Keratinocyte (primary cell): ENCODE data around the gene YLPM1. TPM values are rescaled to one million over a fixed set of nuclear protein-coding genes. Genes with fewer than 3 reads are reported as not detected.

Source experiments
- DNase-seq: peaks from one replicate; pipeline ENCODE4 v3.0.0-alpha.2; 2011; ENCODE audit warnings: low read depth, missing footprints, low spot score
- FAIRE-seq: peaks from 2 replicates; lab custom pipeline; 2011; peaks lifted over from hg19 to GRCh38; lab: Jason Lieb, UNC
- H2AFZ ChIP-seq: 2 replicates; pipeline ENCODE4 v1.6.0; 2012; ENCODE audit warnings: low read length, control low read depth, inconsistent platforms; ENCODE audit not compliant: control insufficient read depth
- H3K27ac ChIP-seq: 2 replicates; pipeline ENCODE4 v1.5.1; 2011; ENCODE audit warnings: low read length; ENCODE audit not compliant: control insufficient read depth, insufficient read depth
- H3K27me3 ChIP-seq: 3 replicates; pipeline ENCODE4 v1.6.0; 2011; ENCODE audit warnings: low read length; ENCODE audit not compliant: control insufficient read depth, insufficient read depth; ENCODE audit errors: extremely low read depth
- H3K36me3 ChIP-seq, 2 experiments: 2 replicates in 1 of 2; 3 replicates in 1 of 2; pipeline ENCODE4 v1.5.1; 2011; ENCODE audit warnings: low read length in 2 of 2, mild to moderate bottlenecking in 1 of 2; ENCODE audit not compliant: control insufficient read depth in 2 of 2, insufficient read depth in 2 of 2; ENCODE audit errors: extremely low read depth in 1 of 2
- H3K4me1 ChIP-seq: 3 replicates; pipeline ENCODE4 v1.5.1; 2011; ENCODE audit warnings: low read length; ENCODE audit not compliant: control insufficient read depth, insufficient read depth; ENCODE audit errors: extremely low read depth
- H3K4me2 ChIP-seq: 3 replicates; pipeline ENCODE4 v1.6.0; 2011; ENCODE audit warnings: low read depth, low read length; ENCODE audit not compliant: control insufficient read depth, insufficient read depth; ENCODE audit errors: extremely low read depth
- H3K4me3 ChIP-seq, 3 experiments: fragments of 200-600 bp in 1 of 3; sonication (generic) in 1 of 3; 2 replicates in 2 of 3; 3 replicates in 1 of 3; pipeline ENCODE4 v1.5.1; 2011 to 2016; ENCODE audit warnings: low read length in 3 of 3, mild to moderate bottlenecking in 3 of 3, control low read depth in 2 of 3, inconsistent platforms in 1 of 3, low read depth in 1 of 3, mixed read lengths in 1 of 3, mixed run types in 1 of 3, moderate library complexity in 1 of 3; ENCODE audit not compliant: control insufficient read depth in 2 of 3, insufficient read depth in 2 of 3; ENCODE audit errors: extremely low read depth in 1 of 3
- H3K79me2 ChIP-seq: 2 replicates; pipeline ENCODE4 v1.6.0; 2012; ENCODE audit warnings: low read length; ENCODE audit not compliant: control insufficient read depth, insufficient read depth
- H3K9ac ChIP-seq: 3 replicates; pipeline ENCODE4 v1.6.0; 2011; ENCODE audit warnings: low read length; ENCODE audit not compliant: control insufficient read depth, insufficient read depth; ENCODE audit errors: extremely low read depth
- H3K9me1 ChIP-seq: 3 replicates; pipeline ENCODE4 v1.6.0; 2011; ENCODE audit warnings: low read length; ENCODE audit not compliant: control insufficient read depth, insufficient read depth; ENCODE audit errors: extremely low read depth
- H3K9me3 ChIP-seq: 2 replicates; pipeline ENCODE4 v1.5.1; 2012; ENCODE audit warnings: low read depth, low read length; ENCODE audit not compliant: control insufficient read depth
- H4K20me1 ChIP-seq: 3 replicates; pipeline ENCODE4 v1.6.0; 2011; ENCODE audit warnings: low read length; ENCODE audit not compliant: control insufficient read depth, insufficient read depth; ENCODE audit errors: extremely low read depth
- CTCF ChIP-seq, 3 experiments: IDR thresholded peaks in 1 of 3; conservative IDR thresholded peaks in 1 of 3; optimal IDR thresholded peaks in 1 of 3; 2 replicates in 2 of 3; 3 replicates in 1 of 3; pipeline versions ENCODE3 to v1.5.1; 2011; ENCODE audit warnings: low read length in 3 of 3, mild to moderate bottlenecking in 3 of 3, moderate library complexity in 2 of 3, control low read depth in 1 of 3, inconsistent platforms in 1 of 3; ENCODE audit not compliant: insufficient read depth in 2 of 3; ENCODE audit errors: extremely low read depth in 1 of 3
- EZH2 ChIP-seq: IDR thresholded peaks from one replicate; pipeline ENCODE4 v1.6.1; 2012; ENCODE audit warnings: inconsistent platforms, mild to moderate bottlenecking, low read length, moderate library complexity
- dilution Hi-C: fragments of 300-500 bp; cut with MboI; formaldehyde crosslinking; loops from one replicate; pipeline ENCODE4 v1.7.0; 2020; ENCODE audit warnings: low sequenced_read_pairs; ENCODE audit not compliant: extremely low pct_ligation_motif_present
- polyA plus RNA-seq, 5 experiments: library from polyadenylated mRNA; depleted of rRNA in 3 of 5; stranded (reverse) in 3 of 5; stranded (forward) in 1 of 5; unstranded in 1 of 5; fragments of >200 nt; gene quantifications; 1 replicate in 1 of 5; 2 replicates in 3 of 5; 3 replicates in 1 of 5; pipeline versions ENCODE4 v1.2.1 to v1.2.3, GENCODE V29; 2011 to 2012; ENCODE audit warnings: missing spikeins in 2 of 5, low read depth in 1 of 5, low replicate concordance in 1 of 5

YLPM1 gene
- polyA plus RNA-seq, 1 donor (not counting 4 experiments of a cell fraction or from before 2014, with no cell fraction given) = 10.0 TPM

GRCh38 chr14:74868739-74869138 lies 105.6 kb downstream of the YLPM1 start:
- H3K79me2 ChIP-seq = no peaks in the 10 kb centered on the region
- no peak overlapping the region for H3K9ac ChIP-seq
- no peaks in the 10 kb centered on the region for H4K20me1 ChIP-seq
- DNase-seq (no peak), FAIRE-seq (no peak)
- no peak overlapping the region for H3K27ac ChIP-seq
- H3K9me3 ChIP-seq = no peaks in the 10 kb centered on the region
- H3K4me2 ChIP-seq = no peak overlapping the region
- no peaks in the 10 kb centered on the region for H3K9me1 ChIP-seq
- TF ChIP-seq EZH2 (no peak), CTCF (optimal IDR thresholded peaks at IDR 0.05 in 1 of 3, IDR thresholded peaks at IDR 0.05 in 1 of 3, conservative IDR thresholded peaks at IDR 0.05 in 1 of 3; ENCODE audit: extremely low read depth in 1 of 3, insufficient read depth in 2 of 3, low read length in 3 of 3) (no peak)
- dilution Hi-C loops = no loop called here
- H3K4me1 ChIP-seq = no peaks in the 10 kb centered on the region
- H3K27me3 ChIP-seq = peaks cover 8% of the 10 kb centered on the region
- H3K36me3 ChIP-seq = no peaks in the 10 kb centered on the region
- no peak overlapping the region for H2AFZ ChIP-seq
- no peak overlapping the region for H3K4me3 ChIP-seq

- no peaks in the 10 kb centered on the region for H3K36me3 ChIP-seq
- TF ChIP-seq CTCF (optimal IDR thresholded peaks at IDR 0.05 in 1 of 3, IDR thresholded peaks at IDR 0.05 in 1 of 3, conservative IDR thresholded peaks at IDR 0.05 in 1 of 3; ENCODE audit: extremely low read depth in 1 of 3, insufficient read depth in 2 of 3, low read length in 3 of 3) (no peak), EZH2 (no peak)
- no peak overlapping the region for H3K4me3 ChIP-seq
- peaks cover 4% of the 10 kb centered on the region for H3K27me3 ChIP-seq
- no peak overlapping the region for H3K4me2 ChIP-seq
- H4K20me1 ChIP-seq = no peaks in the 10 kb centered on the region
- DNase-seq (no peak), FAIRE-seq (no peak)
- no peak overlapping the region for H2AFZ ChIP-seq
- no peaks in the 10 kb centered on the region for H3K4me1 ChIP-seq
- H3K9ac ChIP-seq = no peak overlapping the region
- dilution Hi-C loops = no loop called here
- no peaks in the 10 kb centered on the region for H3K79me2 ChIP-seq
- no peaks in the 10 kb centered on the region for H3K9me3 ChIP-seq
- no peaks in the 10 kb centered on the region for H3K9me1 ChIP-seq
- no peak overlapping the region for H3K27ac ChIP-seq
These were observed 108.7 kb downstream of the YLPM1 start for GRCh38 chr14:74871819-74872218.
